ENCODE data around the gene METAP1D.

Gene METAP1D

DNA sequence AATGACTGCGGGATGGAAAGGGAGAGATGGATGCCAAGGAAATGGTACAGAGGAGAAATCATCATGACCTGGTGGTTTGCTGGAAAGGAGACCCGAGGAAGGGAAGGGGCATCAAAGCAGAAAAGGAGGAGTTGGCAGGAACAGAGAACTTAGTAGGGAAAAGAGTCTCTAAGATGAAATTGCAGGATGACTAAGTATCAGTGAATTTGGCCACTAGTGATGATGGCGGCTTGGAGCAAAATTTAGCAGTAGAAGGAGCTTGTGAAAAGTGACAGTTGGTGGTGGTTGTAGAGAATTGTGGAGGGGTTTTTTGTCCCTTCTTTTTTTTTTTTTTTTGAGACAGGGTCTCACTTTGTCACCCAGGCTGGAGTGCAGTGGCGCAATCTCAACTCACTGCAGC is 10.1 kb downstream of the METAP1D start:
- H3K27me3 ChIP-seq (ENCODE audit: insufficient read depth, poor library complexity, severe bottlenecking): no peaks in the 10 kb centered on the region
- TF ChIP-seq SPI1 (IDR thresholded peaks at IDR 0.05; ENCODE audit: borderline replicate concordance, low read depth): no peak
- TF ChIP-seq, protein P1, sequence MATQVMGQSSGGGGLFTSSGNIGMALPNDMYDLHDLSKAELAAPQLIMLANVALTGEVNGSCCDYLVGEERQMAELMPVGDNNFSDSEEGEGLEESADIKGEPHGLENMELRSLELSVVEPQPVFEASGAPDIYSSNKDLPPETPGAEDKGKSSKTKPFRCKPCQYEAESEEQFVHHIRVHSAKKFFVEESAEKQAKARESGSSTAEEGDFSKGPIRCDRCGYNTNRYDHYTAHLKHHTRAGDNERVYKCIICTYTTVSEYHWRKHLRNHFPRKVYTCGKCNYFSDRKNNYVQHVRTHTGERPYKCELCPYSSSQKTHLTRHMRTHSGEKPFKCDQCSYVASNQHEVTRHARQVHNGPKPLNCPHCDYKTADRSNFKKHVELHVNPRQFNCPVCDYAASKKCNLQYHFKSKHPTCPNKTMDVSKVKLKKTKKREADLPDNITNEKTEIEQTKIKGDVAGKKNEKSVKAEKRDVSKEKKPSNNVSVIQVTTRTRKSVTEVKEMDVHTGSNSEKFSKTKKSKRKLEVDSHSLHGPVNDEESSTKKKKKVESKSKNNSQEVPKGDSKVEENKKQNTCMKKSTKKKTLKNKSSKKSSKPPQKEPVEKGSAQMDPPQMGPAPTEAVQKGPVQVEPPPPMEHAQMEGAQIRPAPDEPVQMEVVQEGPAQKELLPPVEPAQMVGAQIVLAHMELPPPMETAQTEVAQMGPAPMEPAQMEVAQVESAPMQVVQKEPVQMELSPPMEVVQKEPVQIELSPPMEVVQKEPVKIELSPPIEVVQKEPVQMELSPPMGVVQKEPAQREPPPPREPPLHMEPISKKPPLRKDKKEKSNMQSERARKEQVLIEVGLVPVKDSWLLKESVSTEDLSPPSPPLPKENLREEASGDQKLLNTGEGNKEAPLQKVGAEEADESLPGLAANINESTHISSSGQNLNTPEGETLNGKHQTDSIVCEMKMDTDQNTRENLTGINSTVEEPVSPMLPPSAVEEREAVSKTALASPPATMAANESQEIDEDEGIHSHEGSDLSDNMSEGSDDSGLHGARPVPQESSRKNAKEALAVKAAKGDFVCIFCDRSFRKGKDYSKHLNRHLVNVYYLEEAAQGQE (IDR thresholded peaks at IDR 0.05; ENCODE audit: insufficient replicate concordance, low read depth): no peak
- no peak for TF ChIP-seq GABPA (IDR thresholded peaks at IDR 0.05; ENCODE audit: low read depth)
- TF ChIP-seq, protein P2, sequence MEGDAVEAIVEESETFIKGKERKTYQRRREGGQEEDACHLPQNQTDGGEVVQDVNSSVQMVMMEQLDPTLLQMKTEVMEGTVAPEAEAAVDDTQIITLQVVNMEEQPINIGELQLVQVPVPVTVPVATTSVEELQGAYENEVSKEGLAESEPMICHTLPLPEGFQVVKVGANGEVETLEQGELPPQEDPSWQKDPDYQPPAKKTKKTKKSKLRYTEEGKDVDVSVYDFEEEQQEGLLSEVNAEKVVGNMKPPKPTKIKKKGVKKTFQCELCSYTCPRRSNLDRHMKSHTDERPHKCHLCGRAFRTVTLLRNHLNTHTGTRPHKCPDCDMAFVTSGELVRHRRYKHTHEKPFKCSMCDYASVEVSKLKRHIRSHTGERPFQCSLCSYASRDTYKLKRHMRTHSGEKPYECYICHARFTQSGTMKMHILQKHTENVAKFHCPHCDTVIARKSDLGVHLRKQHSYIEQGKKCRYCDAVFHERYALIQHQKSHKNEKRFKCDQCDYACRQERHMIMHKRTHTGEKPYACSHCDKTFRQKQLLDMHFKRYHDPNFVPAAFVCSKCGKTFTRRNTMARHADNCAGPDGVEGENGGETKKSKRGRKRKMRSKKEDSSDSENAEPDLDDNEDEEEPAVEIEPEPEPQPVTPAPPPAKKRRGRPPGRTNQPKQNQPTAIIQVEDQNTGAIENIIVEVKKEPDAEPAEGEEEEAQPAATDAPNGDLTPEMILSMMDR (IDR thresholded peaks at IDR 0.05; ENCODE audit: insufficient read depth, low read length): no peak
- no peak for TF ChIP-seq POLR2AphosphoS5 (IDR thresholded peaks at IDR 0.05; ENCODE audit: low read depth)
- no peak for DNase-seq (ENCODE audit: low read depth in 1 of 2, low spot score in 1 of 2)
- no peak overlapping the region for H3K4me3 ChIP-seq (replicated peaks; ENCODE audit: insufficient read depth, low read length)
- H3K27ac ChIP-seq (replicated peaks): no peak overlapping the region

DNA sequence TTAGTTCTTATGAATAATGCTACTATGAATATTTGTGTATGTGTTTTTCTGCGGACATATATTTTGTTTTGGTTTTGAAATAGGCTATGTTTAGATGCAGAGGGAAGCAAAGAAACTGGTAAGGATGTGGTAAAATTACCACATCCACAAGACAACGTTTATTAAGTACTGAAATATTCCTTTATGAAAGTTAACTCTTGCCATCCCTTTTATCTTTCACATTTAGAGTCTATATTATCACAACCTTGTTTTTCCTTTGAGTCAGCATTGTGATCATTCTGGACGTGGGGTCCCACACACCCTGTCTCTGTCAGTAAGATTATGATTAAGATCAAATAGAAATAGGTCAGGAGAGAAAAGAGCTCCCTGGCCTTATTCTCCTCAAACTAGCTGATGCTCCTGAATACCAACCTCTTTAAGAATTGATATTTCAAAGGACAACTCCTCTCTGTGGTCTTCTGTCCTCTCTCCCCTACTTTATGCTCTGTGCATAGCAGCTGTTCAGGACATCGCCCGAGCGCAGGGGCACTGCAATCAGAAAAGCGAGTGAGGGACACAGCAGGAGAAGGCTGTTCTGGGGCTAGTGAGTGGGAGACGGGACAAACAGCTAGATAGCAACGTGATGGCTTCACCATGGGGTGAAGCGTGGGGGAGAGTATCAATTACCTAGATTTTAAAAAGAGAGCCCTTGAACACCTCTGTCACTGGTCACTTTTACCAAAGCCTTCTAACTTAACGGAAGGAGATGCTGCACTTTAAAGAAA is 12.2 kb downstream of the METAP1D start:
- DNase-seq (ENCODE audit: low read depth in 1 of 2, low spot score in 1 of 2): peak in 1 of 2 experiments; percentile 43
- H3K27ac ChIP-seq (replicated peaks): peak overlapping the region; percentile 49
- TF ChIP-seq, protein P1 (IDR thresholded peaks at IDR 0.05; ENCODE audit: insufficient replicate concordance, low read depth): no peak
- TF ChIP-seq, protein P2 (IDR thresholded peaks at IDR 0.05; ENCODE audit: insufficient read depth, low read length): no peak
- TF ChIP-seq GABPA (IDR thresholded peaks at IDR 0.05; ENCODE audit: low read depth) (no peak), POLR2AphosphoS5 (IDR thresholded peaks at IDR 0.05; ENCODE audit: low read depth) (no peak; the same call in 1 of the 2 replicates), SPI1 (IDR thresholded peaks at IDR 0.05; ENCODE audit: borderline replicate concordance, low read depth) (no peak)
- no peak overlapping the region for H3K4me3 ChIP-seq (replicated peaks; ENCODE audit: insufficient read depth, low read length)
- no peaks in the 10 kb centered on the region for H3K27me3 ChIP-seq (ENCODE audit: insufficient read depth, poor library complexity, severe bottlenecking)

DNA sequence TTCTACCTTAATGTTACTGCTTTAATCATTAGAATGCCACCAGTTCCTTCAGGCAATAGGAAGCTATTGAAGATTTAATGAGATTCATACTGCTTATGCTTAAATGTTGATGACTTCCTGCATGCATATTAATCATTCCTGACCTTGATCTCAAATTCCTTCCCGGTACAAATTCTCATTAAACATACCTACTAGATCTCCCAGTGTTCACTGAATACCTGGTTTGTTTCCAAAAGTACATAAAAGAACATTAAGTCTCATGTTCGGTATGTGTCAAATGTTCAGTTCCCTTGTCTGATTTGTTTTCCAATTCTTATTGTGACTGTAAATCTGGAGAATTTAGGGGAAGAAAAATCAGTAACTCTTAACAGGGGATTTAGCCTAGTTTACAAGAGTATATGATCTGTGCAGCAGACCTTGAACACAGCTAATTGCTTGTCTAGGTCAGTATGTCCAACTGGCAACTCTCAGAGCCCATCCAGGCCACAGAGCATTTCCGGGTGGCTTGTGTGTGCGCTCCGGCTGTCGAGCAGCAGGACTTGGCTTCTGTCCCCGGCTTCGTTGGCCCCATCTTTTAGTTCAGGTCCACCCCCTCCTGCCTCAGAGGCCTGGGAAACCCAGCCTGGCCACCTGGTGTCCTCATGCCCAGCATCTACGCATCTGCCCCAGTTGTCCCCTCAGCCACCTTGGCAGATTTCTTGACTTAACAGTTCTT is 13.1 kb downstream of the METAP1D start:
- DNase-seq (ENCODE audit: low read depth in 1 of 2, low spot score in 1 of 2): no peak

More for the DNA sequence above, 13.1 kb downstream of the METAP1D start:
- Histone ChIP-seq H3K27ac (replicated peaks) (peak overlapping the region; percentile 49), H3K27me3 (ENCODE audit: insufficient read depth, poor library complexity, severe bottlenecking) (no peaks in the 10 kb centered on the region), H3K4me3 (replicated peaks; ENCODE audit: insufficient read depth, low read length) (no peak overlapping the region)
- TF ChIP-seq, protein P2 (IDR thresholded peaks at IDR 0.05; ENCODE audit: insufficient read depth, low read length): no peak
- TF ChIP-seq SPI1 (IDR thresholded peaks at IDR 0.05; ENCODE audit: borderline replicate concordance, low read depth) (no peak), POLR2AphosphoS5 (IDR thresholded peaks at IDR 0.05; ENCODE audit: low read depth) (no peak), GABPA (IDR thresholded peaks at IDR 0.05; ENCODE audit: low read depth) (no peak)
- TF ChIP-seq, protein P1 (IDR thresholded peaks at IDR 0.05; ENCODE audit: insufficient replicate concordance, low read depth): no peak

All from HL-60 (cell line).